A204.1 (cell line): Measurements from ENCODE around the gene PRDM15.
"Not testable (repeated sequence)": the region's sequence is repeated elsewhere in the genome, so short reads cannot be mapped to it uniquely, and the experiment has no call there.

Experiments
- FAIRE-seq: peaks from 2 replicates; lab custom pipeline; 2012; peaks lifted over from hg19 to GRCh38; lab: Jason Lieb, UNC

Gene PRDM15

GRCh38 chr21:41804381-41804780, 74.8 kb downstream of the PRDM15 start:
- no peak for FAIRE-seq

- FAIRE-seq = no peak
Observed at GRCh38 chr21:41803316-41803715, 75.8 kb downstream of the PRDM15 start.

DNA sequence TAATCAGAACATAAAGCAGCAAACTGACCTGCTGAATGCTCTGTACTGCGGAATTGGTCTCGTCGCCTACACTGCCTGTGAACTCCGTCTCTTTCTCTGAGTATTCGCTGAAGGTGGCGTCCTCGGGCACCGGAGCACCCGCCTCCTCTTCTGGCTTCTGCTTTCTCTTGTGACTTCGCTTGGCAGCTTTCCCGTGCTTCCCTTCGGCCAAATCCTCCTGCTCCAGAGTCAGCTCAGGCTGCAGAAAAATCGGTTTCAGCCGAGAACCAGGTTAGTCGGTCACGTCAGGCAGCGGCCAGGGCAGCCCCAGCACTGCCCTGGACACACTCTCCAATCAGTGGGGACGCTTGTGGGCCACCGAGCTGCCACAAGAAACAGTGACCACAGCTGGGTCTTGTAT, 76.5 kb downstream of the PRDM15 start:
- no peak for FAIRE-seq

DNA sequence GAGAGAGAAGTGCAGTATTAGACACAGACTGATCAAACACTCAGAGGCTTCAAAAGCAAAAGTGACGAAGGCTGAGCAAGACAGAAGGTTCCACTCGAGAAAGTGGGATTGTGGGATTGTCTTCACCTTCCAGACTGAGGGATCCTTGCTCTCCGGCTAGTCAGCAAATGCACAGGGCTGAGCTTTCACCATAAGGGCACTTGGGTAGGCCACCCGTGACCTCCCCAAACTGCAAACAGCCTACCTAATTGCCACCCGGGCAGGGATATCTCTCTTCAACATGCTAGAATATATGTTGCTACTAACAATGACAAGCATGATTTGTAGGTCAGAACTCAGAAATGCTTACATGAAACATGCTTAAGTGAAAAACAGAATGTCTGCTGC, 77.0 kb downstream of the PRDM15 start:
- no peak for FAIRE-seq

- no peak for FAIRE-seq
Observed at GRCh38 chr21:41801321-41802197, 77.6 kb downstream of the PRDM15 start.

DNA sequence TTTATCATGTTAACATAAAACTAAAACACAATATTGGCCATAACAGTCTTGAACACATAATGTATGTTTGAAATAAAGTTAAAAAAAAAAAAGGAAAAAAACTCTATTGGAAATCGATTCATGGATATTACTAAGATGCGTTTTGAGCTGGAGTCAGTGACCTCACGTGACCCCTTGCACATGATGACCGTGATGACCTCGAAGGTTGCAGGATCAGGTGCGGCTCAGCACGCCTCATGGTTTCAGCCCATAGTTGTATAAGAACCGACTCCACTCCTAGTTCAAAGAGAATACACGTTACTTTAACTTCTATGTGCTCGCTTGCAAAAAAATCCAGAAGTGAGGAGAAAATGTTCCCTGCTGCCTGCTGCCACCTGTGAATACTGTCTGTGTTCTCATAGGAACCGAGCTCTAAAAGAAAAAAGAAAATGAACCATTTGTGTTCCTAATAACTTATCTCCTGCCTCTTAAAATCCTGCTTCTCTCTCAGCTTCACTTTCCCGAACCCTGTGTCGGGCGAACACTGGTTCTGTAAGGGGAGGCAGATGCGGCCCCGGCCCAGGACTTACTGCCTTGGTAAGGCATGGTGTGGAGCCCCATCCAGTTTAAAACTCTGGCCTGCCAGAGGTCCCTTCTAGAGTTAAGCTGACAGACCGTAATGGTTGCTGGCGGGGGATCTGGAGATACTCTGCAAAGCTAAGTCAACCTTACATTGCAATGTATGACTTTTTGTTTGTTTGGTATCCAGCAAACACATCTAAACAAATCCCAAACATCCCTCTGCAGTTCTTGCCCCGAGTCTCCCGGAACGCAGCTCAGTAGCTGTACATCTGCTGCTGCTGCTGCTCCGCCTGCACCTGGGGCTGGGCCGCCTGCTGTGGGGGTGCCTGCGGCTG, 78.5 kb downstream of the PRDM15 start:
- FAIRE-seq = no peak

- FAIRE-seq = no peak
Observed at GRCh38 chr21:41799763-41800162, 79.4 kb downstream of the PRDM15 start.

DNA sequence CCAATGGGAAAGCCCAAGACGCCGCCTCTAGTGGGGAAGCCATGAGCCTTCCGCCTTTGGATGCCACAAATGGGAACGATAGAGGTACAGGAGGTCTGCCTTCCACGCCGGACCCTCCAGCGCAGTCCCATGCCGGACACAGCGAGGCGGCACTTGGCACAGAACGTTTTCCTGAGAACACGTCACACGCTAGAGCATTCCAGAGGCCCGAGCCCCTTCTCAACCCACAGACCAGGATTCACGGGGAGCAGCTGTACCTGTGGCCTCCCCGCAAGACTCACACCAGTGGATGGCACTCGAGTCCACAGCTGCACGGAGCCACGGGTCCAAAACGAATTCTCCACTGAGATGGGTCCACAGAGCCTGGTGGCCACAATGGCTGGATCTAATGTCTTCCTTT, 80.8 kb downstream of the PRDM15 start:
- FAIRE-seq = no peak

DNA sequence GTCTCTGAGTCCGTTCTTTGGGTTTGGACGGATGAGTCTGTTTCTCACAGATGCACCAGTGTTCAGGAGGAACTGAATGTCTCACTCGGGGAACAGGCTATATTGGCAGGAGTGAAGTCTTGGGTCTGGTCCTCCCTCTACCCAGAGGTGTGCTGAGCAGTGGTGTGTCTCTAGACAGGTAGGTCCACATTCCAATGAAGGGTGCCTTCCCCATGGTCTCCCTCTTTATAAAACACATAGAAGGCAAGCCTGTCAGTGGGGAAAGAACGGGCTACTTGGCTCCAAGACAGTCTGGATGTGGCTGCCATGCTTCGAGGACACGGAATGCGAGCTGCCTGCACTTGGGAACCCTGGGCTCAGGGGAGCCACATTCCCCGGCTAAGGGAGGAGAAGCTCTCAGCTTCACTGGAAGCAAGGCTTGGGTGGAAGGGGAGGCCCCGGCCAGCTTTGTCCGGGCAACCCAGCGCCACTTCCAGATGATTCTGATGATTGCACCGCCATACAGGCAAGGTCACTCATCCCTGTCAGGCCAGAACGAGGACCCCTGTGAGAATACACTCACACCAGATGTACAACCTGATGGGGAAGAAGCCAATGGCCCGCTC, 82.6 kb downstream of the PRDM15 start:
- no peak for FAIRE-seq

DNA sequence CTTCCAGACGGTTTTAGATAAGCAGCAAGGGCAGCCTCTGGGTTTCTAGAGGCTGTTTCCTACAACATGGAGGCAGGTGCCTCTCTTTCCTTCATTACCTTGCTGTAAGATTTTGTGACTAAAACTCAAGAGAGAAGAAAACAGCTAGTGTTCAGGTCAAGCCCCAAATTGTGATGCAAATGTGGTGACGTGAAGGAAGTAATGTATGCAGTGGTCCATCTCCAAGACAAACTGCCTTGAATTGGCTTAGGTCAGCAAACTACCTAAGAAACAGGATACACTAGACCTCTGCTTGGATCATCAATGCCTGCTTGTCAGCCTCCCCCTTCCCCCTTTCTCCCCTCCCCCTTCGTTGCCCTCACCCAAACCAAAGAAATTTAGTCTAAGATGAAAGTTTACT, 83.4 kb downstream of the PRDM15 start:
- FAIRE-seq = no peak

GRCh38 chr21:41794600-41794999, 84.5 kb downstream of the PRDM15 start:
- no peak for FAIRE-seq

DNA sequence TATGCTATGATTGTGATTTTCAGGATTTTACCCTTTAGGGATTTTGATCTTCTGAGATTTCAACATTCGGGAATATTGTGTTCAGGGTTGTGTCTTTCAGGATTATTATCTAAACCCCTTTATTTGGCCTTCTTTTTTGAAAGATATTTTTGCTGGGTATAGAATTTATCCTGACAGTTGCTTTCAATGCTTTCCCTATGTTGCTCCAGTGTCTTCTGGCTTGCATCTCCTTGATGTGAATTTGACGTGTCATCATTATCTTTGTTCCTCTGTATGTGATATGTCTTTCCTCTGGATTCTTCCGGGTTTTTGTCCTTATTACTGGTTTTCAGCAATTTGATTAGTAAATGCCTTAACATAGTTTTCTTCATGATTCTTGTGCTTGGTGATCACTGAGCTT, 86.4 kb downstream of the PRDM15 start:
- FAIRE-seq = no peak

DNA sequence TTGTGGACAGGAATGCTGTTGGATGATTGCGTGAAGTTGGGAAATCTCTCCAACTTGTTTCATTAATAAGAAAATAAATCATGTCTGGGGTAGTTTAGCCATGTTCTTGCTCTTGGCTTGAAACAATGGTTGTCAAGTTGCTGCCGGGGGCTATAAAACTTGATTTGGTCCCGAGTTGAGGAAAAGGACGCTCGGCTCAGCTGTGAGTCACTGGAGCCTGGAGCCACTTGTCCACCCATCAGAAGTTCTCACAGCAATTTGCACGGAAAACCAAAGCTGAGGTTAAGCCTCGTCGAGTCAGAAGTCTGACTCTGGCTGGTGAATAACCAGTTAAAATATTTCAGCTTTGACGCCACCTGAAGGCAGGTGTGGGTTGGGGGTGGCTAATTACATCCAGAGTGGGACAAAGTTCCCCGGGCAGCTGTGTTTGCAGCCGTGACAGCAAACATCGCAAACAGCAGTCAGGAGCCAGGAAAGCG, 92.6 kb downstream of the PRDM15 start:
- no peak for FAIRE-seq

GRCh38 chr21:41785262-41785661, 93.9 kb downstream of the PRDM15 start:
- not testable (repeated sequence) for FAIRE-seq

DNA sequence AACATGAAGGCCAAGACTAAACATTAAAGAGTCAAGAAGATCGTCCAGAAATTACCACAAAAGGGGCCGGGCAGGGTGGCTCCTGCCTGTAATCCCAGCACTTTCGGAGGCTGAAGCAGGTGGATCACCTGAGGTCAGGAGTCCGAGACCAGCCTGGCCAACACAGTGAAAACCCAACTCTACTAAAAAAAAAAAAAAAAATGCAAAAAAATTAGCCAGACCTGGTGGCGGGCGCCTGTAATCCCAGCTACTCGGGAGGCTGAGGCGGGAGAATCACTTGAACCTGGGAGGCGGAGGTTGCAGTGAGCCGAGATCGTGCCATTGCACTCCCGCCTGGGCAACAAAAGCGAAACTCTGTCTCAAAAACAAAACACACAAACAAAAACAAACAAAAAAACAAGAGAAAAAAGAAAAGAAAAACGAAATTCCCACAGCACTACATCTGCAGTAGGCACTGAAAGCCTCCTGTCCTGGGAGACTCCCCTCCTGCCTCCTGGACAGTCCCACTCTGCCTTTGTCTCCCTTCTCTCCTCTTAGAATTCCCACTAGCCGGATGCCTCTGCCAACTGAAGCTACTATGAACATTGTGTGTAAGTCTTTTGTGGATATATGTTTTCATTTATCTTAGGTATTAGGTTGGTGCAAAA, 94.6 kb downstream of the PRDM15 start:
- FAIRE-seq = no peak

DNA sequence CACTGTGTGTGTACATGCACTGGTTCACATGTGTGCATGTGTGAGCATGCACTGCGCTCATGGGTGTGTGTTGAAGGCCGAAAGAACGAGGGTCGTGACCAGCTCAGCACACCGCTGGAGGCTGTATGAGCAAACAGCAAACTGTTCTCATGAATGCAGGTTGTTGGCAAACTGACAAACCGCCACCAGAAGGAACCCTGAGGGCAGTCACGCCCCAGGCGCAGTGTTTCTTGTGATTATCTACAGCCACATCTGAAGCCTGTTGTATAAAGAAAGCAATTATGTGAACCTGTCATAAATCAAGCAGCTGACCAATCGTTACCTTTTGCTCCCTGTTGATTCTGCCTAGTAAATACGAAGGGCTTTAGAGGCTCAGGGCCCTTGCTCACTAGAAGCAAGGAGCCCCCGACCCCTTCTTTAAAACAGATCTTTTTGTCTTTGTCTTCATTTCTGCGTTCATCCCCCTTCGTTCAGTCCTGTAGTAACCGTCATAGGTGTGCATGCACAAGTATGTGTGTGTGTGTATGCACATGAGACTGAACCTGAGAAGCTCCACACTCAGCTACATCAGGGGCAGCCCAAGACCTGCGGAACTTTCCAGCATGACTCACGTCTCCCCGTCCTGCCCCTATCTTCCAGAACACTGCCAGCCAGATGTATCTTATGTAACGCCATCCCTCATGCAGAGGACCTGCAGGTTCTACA, 95.5 kb downstream of the PRDM15 start:
- no peak for FAIRE-seq

DNA sequence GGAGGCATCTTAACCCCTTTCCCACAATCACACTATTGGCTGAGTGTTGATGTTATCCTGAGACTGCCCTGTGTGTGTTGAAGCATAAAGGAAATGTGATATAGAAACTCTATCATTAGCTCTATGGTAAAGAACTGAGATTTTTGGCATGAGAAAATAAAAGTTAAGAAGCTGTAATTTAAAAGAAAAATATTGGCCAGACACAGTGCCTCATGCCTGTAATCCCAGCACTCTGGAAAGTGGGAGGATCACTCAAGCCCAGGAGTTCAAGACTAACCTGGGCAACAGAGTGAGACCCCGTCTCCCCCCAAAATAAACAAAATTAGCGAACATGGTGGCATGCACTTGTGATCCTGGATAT, 98.1 kb downstream of the PRDM15 start:
- no peak for FAIRE-seq

GRCh38 chr21:41780337-41781049, 98.7 kb downstream of the PRDM15 start:
- FAIRE-seq = no peak

DNA sequence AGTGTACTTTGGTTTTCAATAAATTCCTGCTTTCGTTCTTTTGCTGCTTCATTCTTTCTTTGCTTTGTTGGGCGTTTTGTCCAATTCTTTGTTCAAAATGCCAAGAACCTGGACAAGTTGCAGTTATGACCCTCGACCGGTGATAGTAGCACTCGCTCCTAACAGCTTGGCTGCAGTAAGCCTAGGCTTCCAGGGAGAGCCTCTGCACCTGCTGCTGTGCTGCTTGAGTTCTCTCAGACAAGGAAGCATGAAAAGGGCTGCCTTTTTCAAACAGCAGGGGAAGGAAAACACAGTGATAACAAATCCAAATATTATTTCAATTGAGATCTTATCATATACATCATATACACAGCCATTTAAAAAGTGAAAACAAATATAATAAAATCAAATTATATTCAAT, 99.5 kb downstream of the PRDM15 start:
- no peak for FAIRE-seq

GRCh38 chr21:41778930-41779600, 100.1 kb downstream of the PRDM15 start:
- no peak for FAIRE-seq
